NCI-H146 treated with DMSO at 0.1 percent for 48 hours (cell line): ENCODE measurements around the gene AUTS2.

ENCODE experiments used
- DNase-seq: peaks from one replicate; lab custom pipeline; 2025; ENCODE audit not compliant: unreplicated experiment; lab: John Stamatoyannopoulos, UW

Gene AUTS2

GRCh38 chr7:70152313-70152712, 554.0 kb downstream of the AUTS2 start:
- no peak for DNase-seq

GRCh38 chr7:70153933-70154332, 555.7 kb downstream of the AUTS2 start:
- peak; percentile 67 for DNase-seq

GRCh38 chr7:70154521-70155180, 556.4 kb downstream of the AUTS2 start:
- peak; percentile 17 for DNase-seq

GRCh38 chr7:70156057-70156456, 557.8 kb downstream of the AUTS2 start:
- no peak for DNase-seq

- DNase-seq = no peak
These were observed 560.8 kb downstream of the AUTS2 start for GRCh38 chr7:70159121-70159520.

GRCh38 chr7:70165477-70166170, 567.3 kb downstream of the AUTS2 start:
- DNase-seq = no peak

GRCh38 chr7:70171369-70171920, 573.2 kb downstream of the AUTS2 start:
- no peak for DNase-seq

GRCh38 chr7:70177166-70177565, 578.9 kb downstream of the AUTS2 start:
- DNase-seq = no peak

- no peak for DNase-seq
These were observed 579.9 kb downstream of the AUTS2 start for GRCh38 chr7:70178211-70178610.

GRCh38 chr7:70178787-70179186, 580.5 kb downstream of the AUTS2 start:
- peak; percentile 18 for DNase-seq

GRCh38 chr7:70182521-70182920, 584.2 kb downstream of the AUTS2 start:
- DNase-seq = no peak

GRCh38 chr7:70183278-70183677, 585.0 kb downstream of the AUTS2 start:
- DNase-seq = peak; percentile 68

GRCh38 chr7:70188901-70189650, 590.8 kb downstream of the AUTS2 start:
- DNase-seq = no peak

GRCh38 chr7:70189776-70190175, 591.5 kb downstream of the AUTS2 start:
- no peak for DNase-seq

- DNase-seq = no peak
These were observed 592.0 kb downstream of the AUTS2 start for GRCh38 chr7:70190281-70190680.

- DNase-seq = peak; percentile 8
These were observed 595.2 kb downstream of the AUTS2 start for GRCh38 chr7:70193514-70193913.

- no peak for DNase-seq
These were observed 610.2 kb downstream of the AUTS2 start for GRCh38 chr7:70208236-70209063.

GRCh38 chr7:70210200-70210935, 612.1 kb downstream of the AUTS2 start:
- DNase-seq = no peak

- DNase-seq = no peak
These were observed 612.6 kb downstream of the AUTS2 start for GRCh38 chr7:70210936-70211310.

- DNase-seq = no peak
These were observed 614.0 kb downstream of the AUTS2 start for GRCh38 chr7:70212281-70212680.
